HEK293 (cell line): Measurements from ENCODE around the gene AFF2.

Experiments used
- CTCF ChIP-seq: fragments of 450-650 bp; formaldehyde crosslinking; IDR thresholded peaks from 2 replicates; pipeline ENCODE4 v1.5.1; 2016; ENCODE audit warnings: missing biosample characterization, missing genetic modification characterization
- KLF10 ChIP-seq: fragments of 450-650 bp; IDR thresholded peaks from 2 replicates; pipeline ENCODE4 v1.5.1; 2018; ENCODE audit warnings: missing biosample characterization, mild to moderate bottlenecking, missing genetic modification characterization
- PRDM10 ChIP-seq: fragments of 450-650 bp; formaldehyde crosslinking; IDR thresholded peaks from 2 replicates; pipeline ENCODE4 v1.5.1; 2016; ENCODE audit warnings: missing biosample characterization, missing genetic modification characterization
- ZNF398 ChIP-seq: fragments of 450-650 bp; formaldehyde crosslinking; IDR thresholded peaks from 2 replicates; pipeline ENCODE4 v1.5.1; 2017; ENCODE audit warnings: missing biosample characterization, missing genetic modification characterization
- ZNF639 ChIP-seq: fragments of 450-650 bp; formaldehyde crosslinking; IDR thresholded peaks from 2 replicates; pipeline ENCODE4 v1.5.1; 2016; ENCODE audit warnings: missing biosample characterization, missing genetic modification characterization

GRCh38 chrX:148933881-148934280 lies 433.5 kb downstream of the AFF2 start:
- TF ChIP-seq CTCF (tag by site-specific recombination): no peak
- no peak for TF ChIP-seq ZNF639
- TF ChIP-seq PRDM10: no peak
- TF ChIP-seq KLF10 (tag by site-specific recombination): no peak
- no peak for TF ChIP-seq ZNF398
